IPS-15b (cell line): Measurements from ENCODE around the gene MKI67.
"Not testable (repeated sequence)": the region's sequence is repeated elsewhere in the genome, so short reads cannot be mapped to it uniquely, and the experiment has no call there.

Source experiments
- H3K27me3 ChIP-seq: one replicate; pipeline ENCODE4 v1.6.1; 2013; ENCODE audit warnings: low read length; ENCODE audit not compliant: control insufficient read depth, insufficient read depth
- H3K36me3 ChIP-seq: one replicate; pipeline ENCODE4 v1.6.1; 2013; ENCODE audit warnings: low read length; ENCODE audit not compliant: control insufficient read depth, insufficient read depth
- H3K4me1 ChIP-seq: one replicate; pipeline ENCODE4 v1.6.1; 2013; ENCODE audit warnings: mild to moderate bottlenecking, low read length; ENCODE audit not compliant: control insufficient read depth, insufficient read depth
- H3K4me3 ChIP-seq: one replicate; pipeline ENCODE4 v1.5.1; 2013; ENCODE audit warnings: low read depth, low read length
- H3K9ac ChIP-seq: one replicate; pipeline ENCODE4 v1.6.1; 2013; ENCODE audit warnings: low read depth, mild to moderate bottlenecking, low read length
- H3K9me3 ChIP-seq: one replicate; pipeline ENCODE4 v1.6.1; 2013; ENCODE audit warnings: mild to moderate bottlenecking, low read length; ENCODE audit not compliant: control insufficient read depth, insufficient read depth

The MKI67 gene, protein sequence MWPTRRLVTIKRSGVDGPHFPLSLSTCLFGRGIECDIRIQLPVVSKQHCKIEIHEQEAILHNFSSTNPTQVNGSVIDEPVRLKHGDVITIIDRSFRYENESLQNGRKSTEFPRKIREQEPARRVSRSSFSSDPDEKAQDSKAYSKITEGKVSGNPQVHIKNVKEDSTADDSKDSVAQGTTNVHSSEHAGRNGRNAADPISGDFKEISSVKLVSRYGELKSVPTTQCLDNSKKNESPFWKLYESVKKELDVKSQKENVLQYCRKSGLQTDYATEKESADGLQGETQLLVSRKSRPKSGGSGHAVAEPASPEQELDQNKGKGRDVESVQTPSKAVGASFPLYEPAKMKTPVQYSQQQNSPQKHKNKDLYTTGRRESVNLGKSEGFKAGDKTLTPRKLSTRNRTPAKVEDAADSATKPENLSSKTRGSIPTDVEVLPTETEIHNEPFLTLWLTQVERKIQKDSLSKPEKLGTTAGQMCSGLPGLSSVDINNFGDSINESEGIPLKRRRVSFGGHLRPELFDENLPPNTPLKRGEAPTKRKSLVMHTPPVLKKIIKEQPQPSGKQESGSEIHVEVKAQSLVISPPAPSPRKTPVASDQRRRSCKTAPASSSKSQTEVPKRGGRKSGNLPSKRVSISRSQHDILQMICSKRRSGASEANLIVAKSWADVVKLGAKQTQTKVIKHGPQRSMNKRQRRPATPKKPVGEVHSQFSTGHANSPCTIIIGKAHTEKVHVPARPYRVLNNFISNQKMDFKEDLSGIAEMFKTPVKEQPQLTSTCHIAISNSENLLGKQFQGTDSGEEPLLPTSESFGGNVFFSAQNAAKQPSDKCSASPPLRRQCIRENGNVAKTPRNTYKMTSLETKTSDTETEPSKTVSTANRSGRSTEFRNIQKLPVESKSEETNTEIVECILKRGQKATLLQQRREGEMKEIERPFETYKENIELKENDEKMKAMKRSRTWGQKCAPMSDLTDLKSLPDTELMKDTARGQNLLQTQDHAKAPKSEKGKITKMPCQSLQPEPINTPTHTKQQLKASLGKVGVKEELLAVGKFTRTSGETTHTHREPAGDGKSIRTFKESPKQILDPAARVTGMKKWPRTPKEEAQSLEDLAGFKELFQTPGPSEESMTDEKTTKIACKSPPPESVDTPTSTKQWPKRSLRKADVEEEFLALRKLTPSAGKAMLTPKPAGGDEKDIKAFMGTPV (N-terminal part only)

DNA sequence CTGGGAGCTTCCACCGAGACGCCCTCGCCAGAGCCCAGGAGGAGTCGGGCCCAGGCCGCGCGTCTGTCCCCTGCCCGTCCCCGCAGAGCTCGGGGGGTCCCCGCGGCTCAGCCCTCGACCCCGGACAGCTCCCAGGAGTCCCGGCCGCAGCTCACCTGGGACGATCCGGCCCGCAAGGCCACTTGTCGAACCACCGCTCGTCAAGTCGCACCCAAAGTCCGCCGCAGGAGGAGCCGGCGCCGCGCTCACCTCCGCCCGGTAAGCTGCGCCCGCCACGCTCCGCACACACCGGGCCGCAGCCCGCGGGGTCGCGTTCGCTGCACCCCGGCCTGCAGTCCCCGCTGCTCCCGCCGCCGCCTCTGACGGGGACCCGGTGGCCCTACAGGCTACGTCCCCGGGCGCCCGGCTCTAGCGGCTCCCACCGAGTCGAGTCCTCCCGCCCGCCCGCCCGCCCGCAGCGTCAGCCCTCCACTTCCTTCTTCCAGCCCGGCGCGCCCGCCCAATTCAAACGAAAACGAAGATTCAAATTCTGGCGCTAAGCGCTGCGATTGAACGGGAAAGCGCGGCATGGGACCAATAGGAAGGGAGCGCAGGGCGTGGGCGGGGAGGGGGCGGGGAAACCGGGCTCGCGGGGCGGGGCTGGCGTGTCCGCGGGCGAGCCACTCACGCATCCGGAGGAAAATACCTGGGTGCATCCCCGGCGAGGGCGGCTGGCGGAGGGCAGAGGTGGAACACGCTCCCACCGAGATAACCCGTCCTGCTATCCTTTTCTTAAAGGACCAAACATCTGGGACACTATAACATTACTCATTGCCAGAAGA lies at the start of gene MKI67:
Gene MKI67 (minus strand): TSS at position 480 of the 821 bp plus-strand sequence. CDS start 756 bp downstream, outside the sequence.
- Histone ChIP-seq H3K9ac (peak within 1 kb of the TSS; percentile 76), H3K4me3 (peak within 1 kb of the TSS; percentile 75), H3K27me3 (peaks cover 3% of the 10 kb centered on the region), H3K4me1 (no peaks in the 10 kb centered on the region), H3K9me3 (no peaks in the 10 kb centered on the region), H3K36me3 (no peaks in the 10 kb centered on the region)

DNA sequence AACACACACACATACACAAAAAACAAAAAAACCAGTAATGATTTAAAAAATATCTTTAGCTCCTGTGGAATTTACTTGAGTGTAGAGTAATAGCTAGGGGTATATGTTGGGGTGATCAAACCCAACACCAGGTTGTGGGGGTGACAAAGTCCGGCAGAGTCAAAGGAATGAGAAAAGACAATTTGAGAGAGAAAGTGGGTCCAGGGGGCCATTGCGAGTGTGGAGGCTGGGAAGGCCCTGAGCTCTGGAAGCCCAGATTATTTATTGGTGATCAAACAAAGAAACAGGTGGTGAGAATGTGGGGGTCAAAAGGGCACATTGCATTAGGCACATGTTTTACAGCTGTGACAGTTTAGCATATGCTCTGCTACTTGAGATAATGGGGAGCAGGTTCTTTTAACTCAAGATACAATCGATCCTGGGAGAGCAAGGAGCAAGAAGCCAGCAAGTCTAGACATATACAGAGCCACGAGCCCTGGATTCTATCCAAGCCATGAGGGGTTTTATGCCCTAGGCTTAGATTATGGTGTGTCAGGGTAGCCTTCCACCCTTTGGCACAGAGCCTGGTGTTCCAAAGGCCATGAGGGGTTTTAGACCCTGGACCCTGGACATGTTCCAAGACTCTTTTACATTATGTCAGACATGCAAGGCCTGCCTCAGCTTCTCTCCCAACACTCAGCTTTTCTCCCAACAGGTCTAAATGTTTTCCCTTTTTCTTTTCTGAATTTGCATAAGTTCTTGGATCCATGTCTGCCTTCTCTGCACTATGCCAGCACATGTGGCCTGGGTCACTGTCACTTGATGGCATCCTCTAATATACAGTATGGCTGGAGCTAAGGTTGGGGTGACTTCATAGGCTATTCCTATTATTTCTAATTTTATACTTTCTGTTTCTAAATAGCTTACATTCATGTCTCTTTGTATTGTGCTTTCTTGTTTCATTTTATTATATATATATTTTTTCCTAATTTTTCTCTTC lies 48.6 kb upstream of the MKI67 start:
- Histone ChIP-seq H3K4me1 (peaks cover 7% of the 10 kb centered on the region), H3K27me3 (no peaks in the 10 kb centered on the region), H3K9me3 (peaks cover 11% of the 10 kb centered on the region), H3K36me3 (no peaks in the 10 kb centered on the region), H3K4me3 (no peak overlapping the region), H3K9ac (no peak overlapping the region)

DNA sequence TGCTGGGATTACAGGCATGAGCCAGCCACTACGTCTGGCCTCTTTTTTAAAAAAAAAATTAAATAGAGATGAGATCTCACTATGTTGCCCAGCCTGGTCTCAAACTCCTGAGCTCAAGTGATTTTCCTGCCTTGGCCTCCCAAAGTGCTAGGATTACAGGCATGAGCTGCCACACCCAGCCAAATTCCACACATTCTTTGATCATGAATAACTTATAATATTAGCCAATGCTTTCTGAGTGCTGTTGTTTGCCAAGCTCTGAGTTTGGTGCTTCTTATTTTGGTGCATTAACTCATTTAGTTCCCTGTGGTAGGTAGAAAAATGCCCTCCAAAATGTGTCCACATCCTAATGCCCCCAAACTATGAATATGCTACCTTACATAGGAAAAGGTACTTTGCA lies 47.2 kb upstream of the MKI67 start:
- Histone ChIP-seq H3K4me1 (peaks cover 4% of the 10 kb centered on the region), H3K36me3 (no peaks in the 10 kb centered on the region), H3K9me3 (peaks cover 11% of the 10 kb centered on the region), H3K4me3 (no peak overlapping the region), H3K9ac (no peak overlapping the region), H3K27me3 (no peaks in the 10 kb centered on the region)

- H3K36me3 ChIP-seq = no peaks in the 10 kb centered on the region
- H3K4me1 ChIP-seq = no peaks in the 10 kb centered on the region
- H3K4me3 ChIP-seq = no peak overlapping the region
- H3K27me3 ChIP-seq = no peaks in the 10 kb centered on the region
- peaks cover 11% of the 10 kb centered on the region for H3K9me3 ChIP-seq
- no peak overlapping the region for H3K9ac ChIP-seq
Measured at GRCh38 chr10:128172756-128173155, 46.5 kb upstream of the MKI67 start.

DNA sequence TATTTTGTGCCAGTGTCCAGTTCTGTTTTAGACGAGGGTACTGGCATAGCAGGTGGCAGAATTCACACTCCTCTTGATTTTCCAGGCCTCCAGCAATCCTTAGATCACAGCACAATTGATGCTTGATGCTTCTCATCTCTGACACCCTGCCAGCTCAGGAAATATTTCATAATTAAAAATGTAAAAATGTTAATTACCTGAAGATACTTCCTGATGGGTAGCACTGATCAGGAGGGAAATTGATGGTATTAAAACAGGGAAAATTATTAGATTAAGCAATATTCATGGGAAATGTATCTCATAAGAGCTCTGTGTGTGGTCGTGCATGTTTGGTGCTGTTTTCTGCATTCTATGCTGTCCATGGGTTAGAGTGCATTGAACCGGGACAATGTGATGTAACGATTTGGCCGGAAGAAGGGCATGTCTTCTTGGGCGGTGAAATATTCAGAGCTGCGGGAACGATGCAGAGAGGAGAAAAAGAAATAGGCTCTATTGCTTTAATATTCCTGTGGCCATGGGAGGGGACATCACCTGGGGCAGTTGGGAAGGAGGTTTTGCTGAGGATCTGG lies 43.7 kb upstream of the MKI67 start:
- Histone ChIP-seq H3K36me3 (no peaks in the 10 kb centered on the region), H3K9me3 (peaks cover 4% of the 10 kb centered on the region), H3K27me3 (no peaks in the 10 kb centered on the region), H3K4me3 (no peak overlapping the region), H3K9ac (no peak overlapping the region), H3K4me1 (no peaks in the 10 kb centered on the region)

- H3K36me3 ChIP-seq = no peaks in the 10 kb centered on the region
- no peaks in the 10 kb centered on the region for H3K9me3 ChIP-seq
- H3K27me3 ChIP-seq = no peaks in the 10 kb centered on the region
- no peak overlapping the region for H3K9ac ChIP-seq
- no peak overlapping the region for H3K4me3 ChIP-seq
- H3K4me1 ChIP-seq = no peaks in the 10 kb centered on the region
Measured at GRCh38 chr10:128167926-128168520, 41.8 kb upstream of the MKI67 start.

GRCh38 chr10:128167123-128167522 lies 40.9 kb upstream of the MKI67 start:
- H3K27me3 ChIP-seq, H3K9ac ChIP-seq, H3K9me3 ChIP-seq, H3K4me1 ChIP-seq, H3K36me3 ChIP-seq, H3K4me3 ChIP-seq: not testable (repeated sequence)

DNA sequence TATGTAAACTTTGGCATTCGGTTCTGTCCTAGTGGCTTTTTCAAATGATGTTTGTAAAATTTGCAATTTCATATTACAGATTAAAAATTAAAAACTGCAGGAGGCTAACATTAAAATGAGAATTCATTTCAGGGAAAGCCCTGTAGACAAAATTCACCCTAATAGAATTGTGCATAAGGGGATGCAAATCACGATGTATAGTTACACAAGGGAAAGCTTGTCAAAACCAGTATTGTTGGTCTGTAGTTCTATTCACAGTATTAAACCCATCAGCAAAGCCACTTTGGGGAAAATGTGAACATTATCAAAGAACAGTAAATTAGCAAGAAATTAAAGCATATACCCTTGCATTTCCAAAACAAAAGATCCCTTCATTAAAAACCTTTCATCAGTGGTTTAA lies 39.9 kb upstream of the MKI67 start:
- H3K27me3 ChIP-seq = no peaks in the 10 kb centered on the region
- H3K36me3 ChIP-seq = no peaks in the 10 kb centered on the region
- no peaks in the 10 kb centered on the region for H3K9me3 ChIP-seq
- H3K9ac ChIP-seq = no peak overlapping the region
- no peak overlapping the region for H3K4me3 ChIP-seq
- H3K4me1 ChIP-seq = no peaks in the 10 kb centered on the region

GRCh38 chr10:128165536-128165935 lies 39.3 kb upstream of the MKI67 start:
- Histone ChIP-seq H3K9me3 (no peaks in the 10 kb centered on the region), H3K9ac (no peak overlapping the region), H3K36me3 (no peaks in the 10 kb centered on the region), H3K4me3 (no peak overlapping the region), H3K27me3 (no peaks in the 10 kb centered on the region), H3K4me1 (no peaks in the 10 kb centered on the region)

- no peak overlapping the region for H3K4me3 ChIP-seq
- no peaks in the 10 kb centered on the region for H3K36me3 ChIP-seq
- H3K4me1 ChIP-seq = no peaks in the 10 kb centered on the region
- no peak overlapping the region for H3K9ac ChIP-seq
- no peaks in the 10 kb centered on the region for H3K27me3 ChIP-seq
- H3K9me3 ChIP-seq = no peaks in the 10 kb centered on the region
Measured at GRCh38 chr10:128163701-128164100, 37.5 kb upstream of the MKI67 start.
